Measurements from ENCODE around the gene TMEM151A. TPM values are rescaled to one million over a fixed set of nuclear protein-coding genes. Genes with fewer than 3 reads are reported as not detected.

The TMEM151A gene
- total RNA-seq = 0.72 and 2.2 TPM in 2 replicates

DNA sequence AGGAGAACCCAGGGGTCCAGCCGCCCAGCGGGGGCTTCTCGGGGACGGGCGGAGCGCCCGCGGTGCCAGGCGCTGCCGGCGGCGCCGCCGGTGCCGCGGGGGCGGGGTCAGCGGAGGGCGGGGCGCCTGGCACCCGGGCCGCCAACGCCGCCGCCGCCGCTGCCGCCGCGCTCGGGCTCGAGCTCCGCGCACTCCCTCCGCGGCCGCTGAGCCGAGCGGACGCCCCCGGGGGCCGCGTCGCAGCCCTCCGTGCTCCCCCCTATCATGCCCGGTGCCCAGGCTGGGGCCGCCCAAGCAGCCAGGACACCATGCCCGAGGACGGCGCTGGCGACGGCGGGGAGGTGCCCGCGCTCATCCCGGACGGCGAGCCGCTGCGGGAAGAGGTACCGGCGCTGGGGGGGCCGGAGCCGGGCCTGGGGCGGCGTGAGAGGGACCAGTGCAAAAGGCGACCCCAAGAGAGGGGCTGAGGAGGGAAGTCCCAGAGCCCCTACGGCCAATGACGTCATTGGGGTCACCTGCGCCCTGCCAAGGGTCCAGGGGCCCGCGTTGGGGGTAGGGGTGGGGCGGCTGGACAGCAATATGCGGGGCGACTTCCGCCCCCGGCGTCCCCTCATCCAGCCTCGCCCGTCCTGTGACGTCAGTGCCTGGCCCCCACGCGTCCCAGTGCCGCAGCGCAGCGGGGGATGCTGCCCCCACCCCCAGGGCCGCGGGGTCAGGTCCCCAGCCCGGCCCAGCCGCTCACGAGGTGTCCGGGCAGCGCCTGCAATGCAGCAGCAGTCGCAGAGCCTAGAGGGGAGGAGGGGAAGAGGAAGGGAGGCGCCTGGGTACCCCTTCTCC, at the start of gene TMEM151A:
Gene TMEM151A (plus strand): TSS at position 189 of the 837 bp plus-strand sequence. CDS start 120 bp downstream, at position 309.

GRCh38 chr11:66268244-66268951, 23.3 kb upstream of the TMEM151A start, which contains the start of gene RAB1B:
RAB1B (plus strand) TSS chr11:66268639; CDS start chr11:66268680, 41 bp downstream.

GRCh38 chr11:66277471-66278362, 14.0 kb upstream of the TMEM151A start, which contains the start of gene CNIH2:
CNIH2 (plus strand) TSS chr11:66278175; CDS start chr11:66278457, 282 bp downstream.

GRCh38 chr11:66288671-66289547, 2.8 kb upstream of the TMEM151A start, which contains the start of gene YIF1A:
YIF1A (minus strand) TSS chr11:66289143; CDS start chr11:66288985, 158 bp downstream.

DNA sequence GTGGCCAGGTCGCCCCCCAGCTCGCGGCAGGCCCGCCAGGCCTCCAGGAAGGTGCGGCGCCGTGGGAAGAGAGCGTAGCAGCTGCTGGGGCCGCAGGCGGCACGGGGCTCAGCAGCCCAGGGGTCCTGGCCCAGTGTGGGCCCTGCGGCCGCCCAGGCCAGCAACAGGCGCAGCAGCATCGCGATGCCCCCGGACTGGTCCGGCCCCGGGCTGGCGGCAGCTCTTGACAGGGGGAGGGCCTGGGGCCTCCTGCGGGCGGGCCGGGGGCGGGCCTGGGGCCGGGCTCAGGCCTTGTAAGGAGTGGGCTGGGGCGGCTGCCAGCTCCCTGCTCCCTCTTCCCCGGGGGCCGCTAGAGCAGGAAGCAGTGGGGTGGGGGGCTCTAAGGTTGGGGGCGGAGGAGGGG, 25.2 kb downstream of the TMEM151A start, which contains the start of gene CD248:
Gene CD248 (minus strand): TSS at position 196 of the 403 bp plus-strand sequence. CDS start 17 bp downstream, at position 179.

GRCh38 chr11:66336234-66337102, 44.8 kb downstream of the TMEM151A start, which contains the start of gene RIN1:
RIN1 (minus strand) TSS chr11:66336434; CDS start chr11:66336402, 32 bp downstream.

DNA sequence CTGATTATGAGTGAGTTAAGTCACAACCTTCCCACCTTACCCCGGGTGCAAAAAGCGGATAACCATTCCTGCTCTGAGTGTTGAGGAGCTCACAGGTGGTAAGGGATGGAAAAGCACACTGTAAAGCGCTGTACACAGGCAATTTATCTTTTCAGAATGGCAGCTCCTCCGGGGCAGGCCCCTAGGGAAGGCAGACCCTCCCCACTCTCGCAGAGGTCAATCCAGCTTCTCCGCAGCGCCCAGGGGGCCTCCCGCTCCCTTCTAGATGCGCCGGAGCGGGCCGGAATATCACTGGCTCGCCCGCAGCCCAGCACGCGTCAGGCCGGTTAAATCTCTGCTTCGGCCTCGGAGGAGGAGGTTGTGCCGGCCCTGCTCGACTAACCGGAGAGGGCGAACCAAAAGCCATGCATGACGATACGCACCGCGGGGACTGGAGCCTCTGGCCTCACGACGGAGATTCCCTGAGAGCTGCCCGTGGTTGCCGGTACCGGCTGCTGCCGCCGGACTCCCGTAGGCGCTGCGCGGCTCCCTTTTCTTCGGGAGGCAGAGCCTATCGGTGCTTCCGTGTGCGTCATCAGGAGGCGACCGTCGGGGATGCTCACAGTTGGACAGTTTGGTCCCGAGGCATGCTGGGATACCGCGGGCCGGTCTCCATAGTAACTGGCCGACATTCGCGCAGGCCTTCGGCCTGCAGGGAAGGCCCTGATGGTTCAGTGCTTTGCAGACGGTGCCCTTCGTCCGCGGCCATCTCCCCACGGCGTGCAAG, 53.0 kb downstream of the TMEM151A start, which contains the start of gene BRMS1:
Gene BRMS1 (minus strand): TSS at position 555 of the 766 bp plus-strand sequence. CDS start 2,870 bp downstream, outside the sequence.

Other genes starting within 250 kb of the TMEM151A start
- gene GAL3ST3, start 242.7 kb upstream of the TMEM151A start, total RNA-seq = 0.13 and 0.59 TPM in 2 replicates
- gene SF3B2, start 239.5 kb upstream of the TMEM151A start, total RNA-seq = 100 and 118 TPM in 2 replicates
- 47.6 and 75.8 TPM in 2 replicates for gene PACS1, start 221.6 kb upstream of the TMEM151A start, total RNA-seq
- 27.0 and 34.0 TPM in 2 replicates for gene KLC2, start 34.2 kb upstream of the TMEM151A start, total RNA-seq
- 118 and 126 TPM in 2 replicates for gene RAB1B, start 23.3 kb upstream of the TMEM151A start, total RNA-seq
- 0.72 and 0.86 TPM in 2 replicates for gene CNIH2, start 13.7 kb upstream of the TMEM151A start, total RNA-seq
- gene YIF1A, start 2.8 kb upstream of the TMEM151A start, total RNA-seq = 195 TPM in 2 replicates
- gene CD248, start 25.1 kb downstream of the TMEM151A start, total RNA-seq = 51.9 and 182 TPM in 2 replicates
- 17.9 and 19.5 TPM in 2 replicates for gene RIN1, start 44.5 kb downstream of the TMEM151A start, total RNA-seq
- gene BRMS1, start 53.2 kb downstream of the TMEM151A start, total RNA-seq = 28.1 and 30.8 TPM in 2 replicates
- gene B4GAT1, start 55.7 kb downstream of the TMEM151A start, total RNA-seq = 65.9 and 89.3 TPM in 2 replicates
- 0.36 and 0.78 TPM in 2 replicates for gene SLC29A2, start 79.9 kb downstream of the TMEM151A start, total RNA-seq
- gene NPAS4, start 129.1 kb downstream of the TMEM151A start, total RNA-seq = not detected in 2 replicates
- 22.5 and 24.4 TPM in 2 replicates for gene MRPL11, start 147.0 kb downstream of the TMEM151A start, total RNA-seq
- 14.5 and 18.9 TPM in 2 replicates for gene PELI3, start 175.0 kb downstream of the TMEM151A start, total RNA-seq
- 41.2 and 64.1 TPM in 2 replicates for gene DPP3, start 188.5 kb downstream of the TMEM151A start, total RNA-seq
- gene BBS1, start 218.7 kb downstream of the TMEM151A start, total RNA-seq = 45.2 and 47.0 TPM in 2 replicates